ENCODE data around the gene DHCR7.

- no peak for TF ChIP-seq CTCF (IDR thresholded peaks at IDR 0.05; ENCODE audit: poor library complexity, severe bottlenecking)
- no peak for TF ChIP-seq REST (IDR thresholded peaks at IDR 0.05; ENCODE audit: borderline replicate concordance)
- TF ChIP-seq RAD21 (conservative IDR thresholded peaks at IDR 0.05) = no peak
- TF ChIP-seq POLR2AphosphoS5 (IDR thresholded peaks at IDR 0.05) = no peak
Observed at GRCh38 chr11:71433648-71434450, 14.3 kb downstream of the DHCR7 start.
